ENCODE data around the gene RNF38. TPM values are rescaled to one million over a fixed set of nuclear protein-coding genes. Genes with fewer than 3 reads are reported as not detected.

RNF38 gene
- total and polyA plus RNA-seq, 2 experiments from 2014 or later: 13.7 to 61.9 TPM

DNA sequence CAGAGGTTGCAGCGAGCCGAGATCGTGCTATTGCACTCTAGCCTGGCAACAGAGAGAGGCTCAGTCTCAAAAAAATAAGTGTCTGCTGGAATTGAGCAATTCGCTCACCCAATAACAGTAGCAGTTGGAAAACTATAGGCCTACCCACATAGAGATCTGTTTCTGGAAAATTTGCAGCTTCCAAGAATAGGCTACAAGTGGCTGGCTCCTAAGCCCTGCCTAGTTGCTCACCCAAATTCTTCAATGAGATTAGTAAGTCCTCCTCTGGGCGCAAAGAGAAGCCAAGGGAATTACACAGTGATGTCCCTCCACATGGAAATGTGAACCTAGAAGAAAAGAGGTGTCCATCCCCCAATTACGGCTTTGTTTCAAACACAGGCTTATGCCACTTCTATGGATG is 42.6 kb upstream of the RNF38 start (continued):
- no peak for TF ChIP-seq ETS1 (IDR thresholded peaks at IDR 0.05)
- no peak for TF ChIP-seq REST (IDR thresholded peaks at IDR 0.05; ENCODE audit: unreplicated experiment)
- TF ChIP-seq ZNF331 (CRISPR knock-in tag; IDR thresholded peaks at IDR 0.05; ENCODE audit: low read depth): no peak
- TF ChIP-seq NANOG (IDR thresholded peaks at IDR 0.05; ENCODE audit: borderline replicate concordance): no peak
- TF ChIP-seq EZH2 (IDR thresholded peaks at IDR 0.05; ENCODE audit: low read depth, unreplicated experiment): no peak

- no peak for TF ChIP-seq REST (IDR thresholded peaks at IDR 0.05; ENCODE audit: unreplicated experiment)
- no peak for TF ChIP-seq ZNF462 (CRISPR knock-in tag; IDR thresholded peaks at IDR 0.05)
- TF ChIP-seq ZNF331 (CRISPR knock-in tag; IDR thresholded peaks at IDR 0.05; ENCODE audit: low read depth): no peak
- TF ChIP-seq EZH2 (IDR thresholded peaks at IDR 0.05; ENCODE audit: low read depth, unreplicated experiment): no peak
- no peak for TF ChIP-seq ZNF114 (CRISPR knock-in tag; IDR thresholded peaks at IDR 0.05)
- no peak for TF ChIP-seq NANOG (IDR thresholded peaks at IDR 0.05; ENCODE audit: borderline replicate concordance)
- no peak for TF ChIP-seq POLR2AphosphoS5 (IDR thresholded peaks at IDR 0.05; ENCODE audit: low read depth)
- no peak for TF ChIP-seq JUNB (IDR thresholded peaks at IDR 0.05; ENCODE audit: unreplicated experiment)
- TF ChIP-seq EZH2phosphoT487 (IDR thresholded peaks at IDR 0.05; ENCODE audit: unreplicated experiment): no peak
- Mint-ChIP-seq H3K27me3 (ENCODE audit: insufficient read depth, low read depth, poor library complexity) (peaks cover under 1% of the 10 kb centered on the region), H3K36me3 (ENCODE audit: low read depth) (peaks cover 4% of the 10 kb centered on the region; the same call in 2 of the 3 replicates), H3K4me3 (no peak overlapping the region; the same call in 2 of the 3 replicates), H3K27ac (no peak overlapping the region), H3K4me1 (peaks cover 51% of the 10 kb centered on the region), H3K9me3 (no peaks in the 10 kb centered on the region)
- Histone ChIP-seq H3K9me2 (ENCODE audit: insufficient read depth) (no peaks in the 10 kb centered on the region), H3K79me2 (replicated peaks; ENCODE audit: insufficient read depth) (peaks cover 87% of the 10 kb centered on the region), H3F3A (replicated peaks; ENCODE audit: low read depth) (no peaks in the 10 kb centered on the region), H3K4me2 (no peak overlapping the region), H3K27ac (ENCODE audit: low read depth) (peak overlapping the region; percentile 17; the same call in 1 of the 2 replicates), H3K36me3 (ENCODE audit: insufficient read depth) (no peaks in the 10 kb centered on the region), H3K27me3 (ENCODE audit: insufficient read depth) (no peaks in the 10 kb centered on the region), H4K20me1 (replicated peaks; ENCODE audit: insufficient read depth) (peaks cover 50% of the 10 kb centered on the region), H3K4me1 (ENCODE audit: insufficient read depth) (peaks cover 50% of the 10 kb centered on the region), H2AFZ (no peak overlapping the region), H3K4me3 (no peak overlapping the region)
- ATAC-seq (no peak), DNase-seq (ENCODE audit: low spot score) (peak; percentile 63)
Observed at GRCh38 chr9:36441966-36442365, 41.9 kb upstream of the RNF38 start.

Data from GM23338 (cell line).